EH (cell line): ENCODE measurements around the gene CD207.
"Not testable (repeated sequence)": the region's sequence is repeated elsewhere in the genome, so short reads cannot be mapped to it uniquely, and the experiment has no call there.

Experiments used
- DNase-seq: peaks from one replicate; pipeline ENCODE4 v3.0.0-alpha.2; 2015; ENCODE audit warnings: low read depth

The CD207 gene

DNA sequence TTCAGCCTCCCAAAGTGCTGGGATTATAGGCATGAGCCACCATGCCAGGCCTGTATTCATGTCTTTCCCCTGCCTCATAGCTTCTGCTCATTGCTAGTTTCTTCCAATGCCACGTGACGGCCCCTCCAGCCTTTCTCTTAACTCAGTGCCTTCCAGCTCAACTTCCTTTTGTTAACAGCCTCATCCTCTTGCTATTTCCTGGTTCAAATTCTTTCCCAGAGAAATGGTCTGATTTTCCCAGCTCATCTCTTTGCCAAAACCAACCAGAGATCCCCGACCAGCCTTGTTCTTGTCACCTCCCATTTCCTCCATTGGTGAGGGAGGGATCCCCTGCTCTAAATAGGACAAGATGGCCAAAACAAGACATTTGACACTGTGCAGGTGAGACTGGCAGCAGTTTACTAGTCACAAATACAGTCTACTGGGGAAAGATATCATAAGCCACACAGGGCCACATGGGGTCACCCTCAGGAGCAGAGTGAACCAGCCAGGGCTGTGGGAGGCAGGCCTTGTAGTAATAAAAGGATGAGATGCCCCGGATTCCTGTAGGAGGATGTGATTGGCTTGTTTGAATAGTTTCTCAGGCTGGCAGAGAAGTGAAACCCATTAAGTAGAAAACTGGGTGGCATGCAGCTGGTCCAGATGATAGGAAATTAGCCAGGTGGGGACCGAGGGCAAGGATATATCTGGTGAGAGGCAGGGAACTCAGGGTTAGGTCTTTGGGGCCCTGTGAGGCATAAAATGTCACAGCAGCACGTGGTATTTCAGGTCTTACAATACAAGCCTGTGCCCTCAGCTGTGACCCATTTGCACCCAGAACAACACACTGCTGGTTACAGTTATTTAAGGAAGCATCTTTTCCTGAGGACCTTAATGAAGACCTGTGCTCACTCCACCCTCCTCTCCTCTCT, 6.4 kb downstream of the CD207 start:
- peak; percentile 93 for DNase-seq

DNA sequence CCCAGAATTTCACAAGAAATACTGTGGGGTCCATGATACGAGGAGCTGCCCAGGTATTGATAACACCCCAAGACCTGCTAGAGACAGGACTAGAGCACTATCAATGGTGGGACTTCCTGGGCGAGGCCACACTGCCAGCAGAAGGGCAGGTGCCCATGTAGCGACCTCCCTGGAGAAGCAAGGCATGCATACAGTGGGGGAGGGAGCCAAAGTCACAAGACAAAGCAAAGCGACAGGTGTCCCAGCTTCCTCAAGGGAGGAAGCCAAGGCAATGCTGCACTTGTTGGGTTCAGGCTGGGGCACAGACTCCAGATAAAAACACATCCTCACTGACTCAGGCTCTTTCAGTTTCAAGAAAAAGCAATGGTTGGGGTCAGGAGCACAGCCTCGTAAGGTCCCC, 7.5 kb downstream of the CD207 start:
- DNase-seq, result no peak

- DNase-seq, result no peak
Measured at GRCh38 chr2:70827388-70827787, 8.2 kb downstream of the CD207 start.

DNA sequence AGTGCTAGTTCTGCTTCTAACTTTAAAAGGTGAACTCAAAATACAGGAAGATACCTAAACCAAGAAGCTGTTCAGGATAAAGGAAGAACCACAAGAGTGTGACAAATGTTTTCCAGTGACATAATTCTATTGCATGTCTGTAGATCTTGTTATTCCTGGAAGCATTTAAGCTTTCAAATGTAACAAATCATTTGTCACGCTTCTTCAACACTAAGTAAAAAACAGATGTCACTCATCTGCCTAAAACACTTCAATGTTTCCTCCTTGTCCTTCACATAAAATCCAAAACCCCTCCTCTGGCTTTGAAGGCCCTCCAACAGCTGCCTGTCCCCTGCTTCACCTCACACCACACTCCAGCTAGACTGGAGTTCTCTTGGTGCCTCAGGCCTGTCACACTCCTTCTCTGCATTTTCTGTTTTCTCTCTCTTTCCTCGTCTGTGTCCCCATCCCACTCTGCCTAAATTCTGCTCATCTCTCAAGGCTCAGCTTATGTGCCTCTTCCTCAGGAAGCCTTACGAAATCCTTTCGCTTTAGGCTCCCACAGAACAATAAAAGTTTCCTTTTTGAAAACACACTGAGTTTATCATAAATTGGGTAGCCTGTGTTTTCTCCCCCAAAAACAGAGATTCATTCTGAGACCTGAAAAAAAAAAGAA, 8.8 kb downstream of the CD207 start:
- peak; percentile 11 for DNase-seq

DNA sequence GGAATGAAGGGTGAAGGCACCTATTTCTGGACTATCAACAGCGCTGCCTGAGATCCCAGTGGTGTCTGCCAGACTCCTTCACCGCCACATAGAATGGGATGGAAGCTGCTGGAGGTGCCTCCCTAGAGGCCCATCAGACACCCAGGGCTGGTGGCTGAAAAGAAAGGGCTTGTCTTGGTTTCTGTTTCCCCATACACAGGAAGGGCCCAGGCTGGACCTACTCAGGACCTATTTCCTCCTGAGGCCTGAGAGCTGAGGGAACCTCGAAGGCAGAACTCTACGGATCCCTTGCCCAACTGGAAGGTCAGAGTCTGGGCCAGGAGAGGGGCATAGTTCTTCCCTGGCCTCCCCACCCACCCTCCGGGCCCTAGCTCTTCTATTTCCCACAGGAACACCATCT, 12.4 kb downstream of the CD207 start:
- no peak for DNase-seq

- no peak for DNase-seq
Measured at GRCh38 chr2:70822843-70823242, 12.8 kb downstream of the CD207 start.

DNA sequence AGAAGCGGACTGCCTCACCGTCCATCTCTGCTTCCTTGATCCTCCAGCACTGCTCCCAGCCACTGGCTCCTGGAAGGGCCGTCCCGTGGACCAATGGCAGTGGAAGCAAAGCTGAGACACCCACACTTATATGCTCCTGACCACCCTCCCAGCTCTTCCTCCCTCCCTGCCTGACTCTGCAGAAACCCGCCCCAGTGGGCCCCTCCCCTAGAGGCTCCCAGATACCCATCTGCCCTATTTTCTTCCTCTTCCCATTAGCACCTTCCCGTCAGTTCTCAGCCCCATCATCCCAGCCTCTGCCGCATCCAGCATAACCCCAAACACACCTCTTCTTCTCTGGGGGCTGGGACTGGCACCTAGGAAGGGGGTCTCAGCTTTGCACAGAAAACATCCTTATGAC, 15.1 kb downstream of the CD207 start, which contains the start of gene CLEC4F:
Gene CLEC4F, minus strand, starts transcription at position 101 of the 400 bp plus-strand sequence. Its CDS starts 76 bp downstream, at position 25.
- DNase-seq, result no peak

GRCh38 chr2:70817284-70817954, 18.2 kb downstream of the CD207 start:
- no peak for DNase-seq

DNA sequence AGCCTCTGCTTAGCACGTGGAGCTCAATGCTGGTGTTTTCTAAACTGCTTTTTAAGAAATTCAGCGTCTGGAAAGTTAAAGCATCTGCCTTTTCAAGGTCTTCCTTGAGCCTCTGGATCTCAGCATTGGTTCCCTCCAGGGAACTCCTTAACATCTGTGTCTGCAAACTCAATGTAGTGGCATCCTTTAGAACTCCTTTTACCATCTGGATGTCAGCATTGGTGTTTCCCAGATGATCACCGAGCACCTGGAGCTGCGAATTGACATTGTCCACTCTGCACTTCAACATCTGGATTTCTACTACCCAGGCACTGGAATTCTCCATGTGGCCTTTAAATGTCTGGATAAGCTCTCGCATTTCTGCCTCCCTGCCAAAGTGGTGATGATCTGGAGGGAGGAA, 18.9 kb downstream of the CD207 start:
- DNase-seq, result no peak

DNA sequence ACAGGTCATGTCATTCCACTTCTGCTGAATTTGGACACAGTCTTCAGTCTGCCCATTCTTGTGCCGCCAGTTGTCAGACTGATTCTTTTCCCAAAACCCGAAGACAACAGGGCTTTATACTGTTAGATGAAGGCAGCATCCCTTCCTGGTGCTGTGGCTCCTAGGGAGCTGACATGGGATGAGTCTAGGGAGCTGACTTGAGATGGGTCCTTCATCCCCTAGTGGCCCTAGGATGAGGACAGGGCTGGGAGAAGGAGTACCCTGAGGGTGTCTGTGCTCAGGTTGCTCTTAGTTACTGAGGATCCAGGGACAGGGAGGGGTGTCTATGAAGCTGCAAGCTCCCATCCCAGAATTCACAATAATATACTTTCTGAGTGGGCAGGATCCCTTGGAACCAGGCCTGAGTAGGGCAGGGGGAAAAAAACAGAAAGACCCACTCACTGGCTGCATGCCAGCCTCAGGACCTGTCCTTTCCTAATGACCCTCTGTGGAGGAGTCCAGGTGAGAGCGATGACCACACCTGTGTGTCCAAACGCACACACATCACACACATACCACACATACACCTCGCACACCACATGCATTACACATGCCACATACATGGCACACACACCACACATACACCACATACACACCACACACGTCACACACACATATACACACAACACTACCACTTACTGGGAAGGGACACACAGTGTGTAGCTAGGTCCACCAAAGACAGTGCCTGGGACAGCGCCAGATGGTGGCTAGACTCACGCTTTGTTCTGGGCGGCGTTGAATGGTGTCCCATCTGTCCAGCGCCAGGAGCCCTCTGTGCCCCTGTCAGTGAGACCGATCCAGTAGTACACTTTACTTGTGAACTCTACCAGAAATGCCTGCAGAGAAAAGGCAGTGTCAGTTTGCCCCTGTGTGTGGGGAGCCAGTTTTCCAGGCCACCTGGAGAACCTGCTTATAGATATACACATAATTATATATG, 26.3 kb downstream of the CD207 start:
- DNase-seq, result no peak

DNA sequence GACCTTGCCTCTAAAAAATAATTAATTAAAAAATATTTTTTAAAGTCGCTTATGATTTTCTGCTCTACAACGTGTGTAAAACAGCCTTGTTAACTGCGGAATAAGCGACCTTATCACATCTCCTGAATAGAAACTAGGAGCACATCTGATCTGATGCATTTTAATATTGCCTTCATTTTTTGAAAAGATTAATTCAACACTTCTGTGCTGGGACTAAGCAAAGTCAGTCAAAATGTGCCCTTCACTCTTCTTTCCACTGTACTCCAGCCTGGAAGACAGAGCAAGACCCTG, 27.8 kb downstream of the CD207 start:
- DNase-seq, result no peak

DNA sequence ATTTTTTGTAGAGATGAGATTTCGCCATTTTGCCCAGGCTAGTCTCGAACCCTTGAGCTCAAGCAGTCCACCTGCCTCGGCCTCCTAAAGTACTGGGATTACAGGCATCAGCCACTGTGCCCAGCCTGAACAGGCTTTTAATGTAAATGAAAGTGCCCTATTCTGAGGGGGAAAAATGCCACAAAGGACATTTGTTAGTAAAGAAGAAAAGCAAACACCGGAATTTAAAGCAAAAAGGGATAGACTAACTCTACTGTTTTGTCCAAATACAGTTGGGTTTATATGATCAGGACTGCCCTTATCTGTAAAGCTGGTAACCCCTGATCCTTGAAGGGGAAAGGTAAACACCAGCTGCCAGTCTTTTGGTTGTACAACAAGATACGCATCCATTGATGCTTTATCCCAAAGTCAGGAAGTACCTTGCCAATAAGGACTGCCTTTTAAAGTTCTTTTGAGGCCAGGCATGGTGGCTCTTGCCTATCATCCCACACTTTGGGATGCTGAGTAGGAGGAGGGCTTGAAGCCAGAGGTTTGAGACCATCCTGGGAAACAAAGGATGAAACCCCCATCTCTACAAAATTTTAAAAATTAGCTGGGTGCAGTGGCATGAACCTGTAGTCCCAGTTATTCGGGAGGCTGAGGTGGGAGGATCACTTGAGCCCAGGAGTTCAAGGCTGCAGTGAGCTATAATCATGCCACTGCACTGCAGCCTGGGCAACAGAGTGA, 28.4 kb downstream of the CD207 start:
- no peak for DNase-seq

DNA sequence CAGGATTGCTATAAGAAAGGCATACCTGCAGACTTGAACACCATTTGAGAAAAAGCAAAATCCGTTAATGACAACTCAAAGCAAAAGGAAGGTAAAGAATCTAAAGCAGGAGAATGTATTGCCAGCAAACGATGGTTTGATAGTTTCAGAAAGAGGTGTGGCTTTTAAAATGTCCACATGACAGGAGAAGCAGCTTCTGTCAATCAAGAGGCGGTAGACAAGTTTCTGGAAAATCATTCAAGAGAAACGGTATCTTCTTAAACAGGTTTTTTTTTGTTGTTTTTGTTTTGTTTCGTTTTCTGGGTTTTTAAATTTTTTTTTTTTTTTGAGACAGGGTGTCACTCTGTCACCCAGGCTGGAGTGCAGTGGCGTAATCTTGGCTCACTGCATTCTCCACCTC, 29.0 kb downstream of the CD207 start:
- DNase-seq, result no peak

DNA sequence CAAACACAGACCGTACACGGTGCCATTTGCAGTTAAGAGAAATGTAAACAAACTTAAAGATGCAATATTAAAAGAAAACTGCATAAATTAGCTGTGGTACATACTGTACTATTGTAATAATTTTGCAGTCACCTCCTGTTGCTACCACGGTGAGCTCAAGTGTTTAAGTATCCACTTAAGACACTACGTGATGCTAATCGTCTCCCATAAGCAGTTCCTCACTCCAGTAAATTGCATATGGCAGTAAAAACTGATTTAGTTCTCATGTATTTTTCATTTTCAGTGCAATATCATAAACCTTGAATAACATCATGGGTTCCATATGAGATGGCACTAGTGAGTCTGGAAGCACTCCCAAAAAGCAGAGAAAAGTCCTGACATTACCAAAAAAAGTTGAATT, 29.6 kb downstream of the CD207 start:
- no peak for DNase-seq

- DNase-seq, result no peak
Measured at GRCh38 chr2:70801607-70802263, 33.9 kb downstream of the CD207 start.

DNA sequence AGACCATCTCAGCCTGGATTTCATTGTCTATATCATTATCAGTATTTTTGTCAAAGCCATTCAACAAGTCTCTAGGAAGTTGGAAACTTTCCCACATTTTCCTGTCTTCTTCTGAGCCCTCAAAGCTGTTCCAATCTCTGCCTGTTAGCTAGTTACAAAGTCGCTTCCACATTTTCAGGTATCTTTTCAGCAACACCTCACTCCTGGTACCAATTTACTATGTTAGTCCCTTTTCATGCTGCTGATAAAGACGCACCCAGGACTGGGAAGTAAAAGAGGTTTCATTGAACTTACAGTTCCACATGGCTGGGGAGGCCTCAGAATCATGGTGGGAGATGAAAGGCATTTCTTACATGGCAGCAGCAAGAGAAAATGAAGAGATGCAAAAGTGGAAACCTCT, 35.9 kb downstream of the CD207 start:
- DNase-seq, result no peak

DNA sequence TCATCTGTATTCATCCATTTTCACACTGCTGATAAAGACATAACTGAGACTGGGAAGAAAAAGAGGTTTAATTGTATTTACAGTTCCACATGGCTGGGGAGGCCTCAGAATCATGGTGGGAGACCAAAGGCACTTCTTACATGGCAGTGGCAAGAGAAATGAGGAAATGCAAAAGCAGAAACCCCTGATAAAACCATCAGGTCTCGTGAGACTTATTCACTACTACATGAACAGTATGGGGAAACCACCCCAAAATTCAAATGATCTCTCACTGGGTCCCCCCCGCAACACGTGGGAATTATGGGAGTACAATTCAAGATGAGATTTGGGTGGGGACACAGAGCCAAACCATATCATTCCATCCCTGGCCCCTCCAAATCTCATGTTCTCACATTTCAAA, 37.6 kb downstream of the CD207 start:
- not testable (repeated sequence) for DNase-seq

- DNase-seq, result no peak
Measured at GRCh38 chr2:70797506-70797905, 38.1 kb downstream of the CD207 start.

- no peak for DNase-seq
Measured at GRCh38 chr2:70796262-70796661, 39.4 kb downstream of the CD207 start.

- no peak for DNase-seq
Measured at GRCh38 chr2:70795164-70795995, 40.2 kb downstream of the CD207 start.
